Inflammatory macrophage treated with lipopolysaccharide for 4 hours (primary cell): Measurements from ENCODE around the gene HSDL2.
"Not testable (repeated sequence)": the region's sequence is repeated elsewhere in the genome, so short reads cannot be mapped to it uniquely, and the experiment has no call there.

Experiments used
- DNase-seq: peaks from one replicate; pipeline ENCODE4 v3.0.0-alpha.2; 2020

HSDL2 gene

DNA sequence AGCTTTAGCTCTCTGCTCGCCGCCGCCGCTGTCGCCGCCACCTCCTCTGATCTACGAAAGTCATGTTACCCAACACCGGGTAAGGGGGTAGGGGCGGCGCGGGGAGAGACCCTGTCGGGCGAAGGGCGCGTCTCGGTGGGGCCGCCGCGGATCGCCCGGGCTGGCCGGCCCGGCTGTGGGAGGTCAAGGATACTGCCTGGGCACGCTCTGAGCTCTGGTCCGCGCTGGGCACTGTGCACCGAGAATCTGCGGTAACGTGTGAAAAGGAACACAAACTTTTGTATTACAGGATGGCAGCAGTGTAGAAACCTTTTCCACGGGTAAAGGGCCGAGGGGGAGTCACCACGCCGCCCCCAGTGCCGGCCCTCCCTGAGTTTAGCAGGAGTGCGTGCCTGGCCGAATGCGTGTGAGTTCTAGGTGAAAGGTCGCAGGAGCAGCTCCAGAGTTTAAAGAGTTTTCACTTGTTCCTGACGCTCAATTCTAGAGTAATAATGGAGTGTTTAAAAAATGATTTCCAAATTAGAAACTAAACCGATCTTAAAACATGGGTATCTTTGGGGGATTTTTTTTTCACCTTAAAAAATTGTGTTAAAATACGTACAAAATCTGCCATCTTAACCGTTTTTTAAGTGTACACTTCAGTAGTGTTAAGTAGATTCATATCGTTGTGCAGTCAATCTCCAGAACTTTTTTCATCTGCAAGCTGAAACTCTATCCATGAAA lies at the start of gene HSDL2:
Gene HSDL2, plus strand, starts transcription at position 7 of the 723 bp plus-strand sequence. Its CDS starts 56 bp downstream, at position 63.
- DNase-seq: no peak

DNA sequence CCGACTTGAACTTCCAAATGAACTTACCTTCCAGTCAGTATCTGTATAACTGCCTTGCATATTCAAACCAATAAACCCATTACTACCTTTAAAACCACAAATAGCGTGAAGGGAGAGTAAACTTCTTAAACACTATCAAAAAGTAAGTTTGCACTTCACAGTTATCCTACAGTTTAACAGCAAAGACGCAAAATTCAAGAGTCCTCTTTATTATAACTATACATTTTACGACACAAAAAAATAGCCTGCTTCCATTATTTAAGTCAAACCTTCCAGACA lies 48.3 kb upstream of the HSDL2 start:
- DNase-seq: no peak

DNA sequence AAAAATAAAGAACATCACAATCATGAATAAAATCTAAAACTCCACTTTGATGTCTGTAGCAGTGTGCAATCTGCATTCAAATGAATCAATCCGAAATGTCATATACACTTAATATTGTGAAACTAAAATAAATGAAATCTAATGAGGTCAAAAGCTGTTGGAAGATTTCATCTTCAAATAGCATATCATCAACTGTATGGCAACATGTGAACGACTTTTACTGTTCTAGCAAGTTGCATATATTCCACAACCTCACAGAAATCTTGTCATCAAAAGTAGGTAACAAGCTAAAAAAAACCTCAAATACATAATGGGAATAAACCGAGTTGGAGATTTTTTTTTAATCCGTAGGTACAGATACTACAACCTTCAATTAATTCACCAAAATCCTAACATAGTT lies 47.7 kb upstream of the HSDL2 start:
- DNase-seq: peak; percentile 54

DNA sequence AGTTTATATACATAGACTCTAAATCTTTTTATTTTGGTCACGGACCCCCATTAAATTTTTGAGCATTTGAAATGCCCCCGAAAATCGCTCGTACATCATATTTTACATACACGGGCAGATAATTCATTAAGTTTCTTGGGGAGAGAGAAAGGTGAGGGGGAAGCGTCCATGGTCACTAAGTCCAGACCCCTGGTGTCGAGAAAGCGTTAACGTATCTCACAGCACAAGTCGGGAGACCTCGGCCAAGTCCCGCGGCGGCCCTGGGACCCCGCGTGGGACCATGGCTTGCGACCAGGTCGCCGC lies 47.3 kb upstream of the HSDL2 start:
- no peak for DNase-seq

DNA sequence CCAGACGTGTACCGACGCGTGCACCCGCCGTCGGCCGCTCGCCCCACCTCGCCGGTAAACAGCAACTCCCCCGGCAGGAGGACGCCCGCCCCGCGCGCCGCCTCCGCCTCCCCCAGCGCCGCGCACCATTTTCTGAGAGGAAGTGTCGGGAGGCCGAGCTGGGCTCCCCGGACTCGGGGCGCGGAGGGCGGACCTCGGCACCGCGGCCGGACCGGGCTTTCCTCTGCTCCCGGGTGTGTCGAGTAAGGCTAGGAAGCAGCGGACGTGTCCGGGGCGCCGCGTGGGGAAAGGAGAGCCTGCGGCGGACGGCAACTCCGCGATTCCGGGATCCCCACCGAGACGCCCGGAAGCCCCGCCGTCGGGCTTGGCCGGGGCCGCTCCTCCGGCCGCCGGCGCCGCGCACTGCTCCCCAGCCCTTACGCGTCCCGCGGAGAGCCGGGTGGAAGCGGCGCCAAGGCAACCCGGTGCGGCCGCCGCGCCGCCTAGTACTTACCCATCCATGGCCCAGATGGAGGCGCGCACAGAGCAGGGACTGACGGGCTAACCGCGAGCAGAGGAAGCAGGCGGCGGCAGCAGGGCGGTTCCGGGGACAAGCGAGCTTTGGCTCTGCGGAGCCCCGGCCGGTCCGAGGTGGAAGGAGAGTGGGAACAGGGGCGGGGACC lies 46.8 kb upstream of the HSDL2 start, which contains the start of gene PTBP3:
Gene PTBP3, minus strand, starts transcription at position 643 of the 662 bp plus-strand sequence. CDS start 35,754 bp downstream, outside the sequence.
- DNase-seq: peak; percentile 63

DNA sequence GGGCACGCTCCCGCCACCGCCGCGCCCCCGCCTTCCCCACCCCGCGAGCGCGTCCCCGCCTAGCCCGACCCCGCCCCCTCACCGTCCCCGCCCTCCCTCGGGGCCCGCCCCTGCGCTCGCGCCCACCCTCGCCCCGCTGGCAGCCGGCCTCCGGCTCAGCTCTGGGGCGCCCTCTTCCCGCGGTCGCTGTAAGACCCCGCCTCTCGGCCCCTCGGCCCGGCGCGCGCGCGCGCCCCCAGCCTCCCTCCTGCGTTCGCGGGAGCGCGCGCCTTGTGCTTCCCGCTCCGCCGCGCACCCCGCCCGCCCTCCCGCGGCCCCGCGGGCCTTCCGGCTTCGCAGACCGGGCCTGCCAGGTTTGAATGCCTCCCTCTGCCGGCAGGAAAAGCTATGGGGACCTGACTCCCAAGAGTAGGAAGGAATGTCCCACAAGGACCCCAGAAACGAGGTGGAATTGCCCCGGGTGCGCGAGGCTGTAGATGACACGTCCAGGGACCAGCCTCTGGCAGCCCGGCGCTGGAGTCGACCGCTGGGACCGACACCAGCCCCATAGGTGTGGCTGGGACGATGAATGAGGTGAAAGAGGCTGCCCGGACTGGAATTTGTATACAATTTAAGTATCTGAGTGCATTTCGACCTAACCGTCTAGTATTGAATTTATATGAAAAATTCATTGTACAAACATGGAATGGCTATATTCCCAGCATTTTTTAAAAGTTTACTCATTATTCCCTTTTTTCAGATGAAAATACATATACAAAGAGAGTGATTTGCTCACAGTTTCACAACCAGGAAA lies 46.1 kb upstream of the HSDL2 start:
- DNase-seq: peak; percentile 95

DNA sequence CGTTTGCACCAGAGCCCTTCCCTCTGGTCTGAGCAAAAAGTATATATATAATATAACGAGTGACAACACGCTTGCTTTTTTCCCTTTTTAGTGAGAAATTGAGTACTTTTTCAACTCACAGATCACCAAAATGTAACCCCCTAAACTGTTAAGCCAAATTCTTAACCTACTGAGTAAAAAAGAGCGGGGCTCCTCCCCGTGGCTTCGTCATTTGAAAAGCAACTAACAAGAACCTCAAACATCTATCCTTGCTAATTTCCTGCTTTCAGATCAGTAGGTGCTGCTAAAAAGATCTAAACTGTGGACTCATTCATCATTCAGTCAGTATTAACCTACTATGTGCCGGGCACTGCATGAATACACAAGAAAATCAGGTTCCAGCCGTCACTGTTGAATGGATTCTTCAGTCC lies 45.5 kb upstream of the HSDL2 start:
- peak; percentile 44 for DNase-seq

DNA sequence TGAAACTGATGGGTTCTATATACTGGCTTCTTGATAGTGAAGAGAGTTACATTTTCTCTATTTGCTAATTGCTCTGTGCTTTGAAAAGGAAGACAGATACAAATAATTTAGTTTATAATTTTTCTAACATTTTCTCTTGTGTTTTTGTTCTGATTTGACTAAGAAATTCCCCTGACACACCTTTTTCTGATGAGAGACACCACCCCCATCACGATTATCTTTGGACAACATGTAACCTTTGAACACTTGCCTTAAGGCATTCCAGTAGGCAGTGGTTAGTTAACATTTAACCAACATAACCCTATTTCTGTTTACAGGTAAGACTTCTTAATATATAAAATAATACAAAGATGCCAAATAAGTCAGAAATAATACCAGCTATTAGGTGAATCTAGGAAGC lies 42.4 kb upstream of the HSDL2 start:
- DNase-seq: no peak

DNA sequence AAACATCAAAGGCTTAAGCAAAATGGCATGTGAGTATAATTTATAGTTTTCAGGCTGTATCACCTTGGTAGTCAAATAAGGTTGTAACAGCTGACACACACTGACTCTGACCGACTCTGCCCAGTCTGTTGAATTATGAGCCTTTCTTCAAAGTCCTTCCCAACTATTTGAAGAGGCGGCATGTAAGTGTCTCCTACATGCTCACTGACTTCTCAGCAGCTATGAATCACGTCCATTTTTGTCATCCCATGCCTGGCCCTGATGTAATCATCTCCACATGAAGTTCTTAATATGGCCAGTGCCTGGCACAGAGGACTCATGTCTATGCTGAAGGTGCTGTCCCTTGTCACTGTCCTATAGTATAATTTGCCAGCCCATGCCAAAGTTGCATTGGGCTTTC lies 41.3 kb upstream of the HSDL2 start:
- peak; percentile 72 for DNase-seq

DNA sequence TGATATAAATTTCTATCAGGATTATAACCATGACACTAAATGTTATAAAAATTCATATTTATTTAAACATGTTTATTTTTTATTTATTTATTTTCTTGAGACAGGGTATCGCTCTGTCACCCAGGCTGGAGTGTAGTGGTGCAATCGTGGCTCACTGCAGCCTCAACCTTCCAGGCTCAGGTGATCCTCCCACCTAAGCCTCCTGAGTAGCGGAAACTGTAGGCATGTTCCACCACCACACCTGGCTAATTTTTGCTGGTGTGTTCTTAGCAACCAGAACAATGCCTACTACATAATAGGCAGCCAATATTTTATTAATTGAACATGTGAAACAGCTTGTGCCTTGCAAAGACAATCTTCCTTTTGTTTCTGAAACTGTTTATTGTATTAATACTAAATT lies 40.0 kb upstream of the HSDL2 start:
- no peak for DNase-seq

DNA sequence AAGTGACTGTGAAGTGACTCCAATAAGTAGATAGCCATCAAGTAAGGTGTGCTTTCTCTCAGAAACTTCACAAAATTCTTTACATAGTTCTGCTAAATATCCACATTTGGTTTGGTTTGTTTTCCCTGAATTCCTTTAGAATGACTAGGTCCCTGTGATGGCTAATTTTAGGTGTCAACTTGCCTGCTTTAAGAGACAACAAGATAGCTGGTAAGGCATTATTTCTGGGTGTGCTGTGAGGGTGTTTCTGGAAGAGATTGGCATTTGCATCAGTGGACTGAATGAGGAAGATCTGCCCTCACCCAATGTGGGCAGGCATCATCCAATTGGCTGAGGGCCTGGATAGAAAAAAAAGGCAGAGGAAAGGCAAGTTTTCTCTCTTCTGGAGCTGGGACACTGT lies 38.2 kb upstream of the HSDL2 start:
- DNase-seq: peak; percentile 10

DNA sequence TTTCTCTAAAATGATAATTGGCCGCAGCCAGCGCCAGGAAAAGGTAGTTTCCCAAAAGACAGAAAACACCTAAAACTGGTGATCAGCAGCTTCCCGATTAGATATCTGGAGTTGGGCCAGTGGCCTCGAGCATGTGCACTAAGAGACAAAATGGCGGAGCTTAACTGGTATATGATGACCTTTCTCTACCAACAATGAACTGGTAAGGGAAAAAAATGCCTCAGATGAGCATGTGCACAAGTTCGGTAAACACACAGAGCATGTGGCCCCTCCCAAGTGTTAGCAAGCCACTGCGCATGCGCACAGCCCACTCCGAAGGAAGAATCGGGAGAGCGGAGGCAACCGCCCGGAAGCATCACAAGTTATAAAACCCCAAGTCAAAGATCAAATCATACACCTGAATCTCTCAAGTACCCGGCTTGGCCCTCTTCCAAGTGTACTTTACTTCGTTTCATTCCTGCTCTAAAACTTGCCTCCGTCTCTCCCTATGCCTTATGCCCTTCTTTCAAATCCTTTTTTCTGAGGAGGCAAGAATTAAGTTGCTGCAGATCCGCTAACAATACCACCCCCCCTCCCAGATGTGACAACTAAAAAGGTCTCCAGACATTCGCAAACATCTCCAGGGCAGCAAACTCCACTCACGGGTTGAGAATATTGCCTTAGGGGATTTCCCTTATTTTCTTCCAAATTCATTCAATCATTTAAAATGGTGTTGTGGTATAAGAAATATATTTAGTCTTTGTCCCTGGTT lies 31.5 kb upstream of the HSDL2 start:
- peak; percentile 80 for DNase-seq

DNA sequence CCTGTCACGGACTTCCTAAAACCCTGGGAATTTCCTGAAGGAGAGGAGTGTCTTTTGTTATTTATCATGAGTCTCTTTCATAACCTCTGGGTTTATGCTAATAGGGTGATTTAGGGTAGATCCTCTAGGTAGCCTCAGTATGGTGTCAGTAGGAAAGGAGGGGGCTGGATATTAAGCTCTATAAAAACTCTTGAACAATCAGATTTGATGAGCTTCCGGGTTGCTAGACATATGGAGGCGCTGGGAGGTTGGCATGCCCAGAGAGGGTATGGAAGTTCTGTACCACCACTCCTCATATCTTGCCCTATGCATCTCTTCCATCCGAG lies 30.9 kb upstream of the HSDL2 start:
- DNase-seq: peak; percentile 32

DNA sequence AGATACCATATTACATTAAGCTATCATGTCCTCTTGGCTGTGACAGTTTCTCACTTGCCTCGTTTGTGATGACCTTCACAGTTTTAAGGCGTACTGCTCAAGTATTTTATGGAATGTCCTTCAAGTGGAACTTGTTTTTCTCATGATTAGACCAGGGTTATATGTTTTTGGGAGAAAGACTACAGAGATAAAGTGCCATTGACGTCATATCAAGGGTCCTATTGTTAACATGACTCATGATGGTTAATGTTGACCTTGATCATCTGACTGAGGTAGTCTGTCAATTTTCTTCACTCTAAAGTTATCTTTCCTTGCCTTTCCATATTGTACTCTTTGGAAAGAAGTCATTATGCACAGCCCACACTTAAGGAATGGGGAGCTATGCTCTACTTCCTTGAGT lies 28.7 kb upstream of the HSDL2 start:
- DNase-seq: no peak

DNA sequence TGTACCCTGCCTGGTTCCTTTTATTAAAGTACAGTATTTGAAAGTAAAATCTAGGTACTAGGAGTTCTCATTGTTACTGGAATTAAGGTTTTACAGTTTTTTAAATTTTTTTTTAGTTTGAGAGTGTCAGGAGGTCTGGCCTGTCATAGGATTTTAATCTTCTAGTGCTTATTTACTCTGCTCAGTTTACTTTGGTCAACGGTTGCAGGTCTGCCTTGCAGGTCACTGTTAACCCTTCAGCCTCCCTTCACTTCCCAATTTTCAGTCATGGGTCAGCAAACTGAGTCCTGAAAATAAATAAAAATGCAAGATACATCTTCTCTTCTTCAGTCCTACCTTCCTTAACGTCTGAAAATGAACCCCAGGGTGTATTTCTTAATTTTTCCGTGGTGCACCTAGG lies 27.7 kb upstream of the HSDL2 start:
- no peak for DNase-seq

DNA sequence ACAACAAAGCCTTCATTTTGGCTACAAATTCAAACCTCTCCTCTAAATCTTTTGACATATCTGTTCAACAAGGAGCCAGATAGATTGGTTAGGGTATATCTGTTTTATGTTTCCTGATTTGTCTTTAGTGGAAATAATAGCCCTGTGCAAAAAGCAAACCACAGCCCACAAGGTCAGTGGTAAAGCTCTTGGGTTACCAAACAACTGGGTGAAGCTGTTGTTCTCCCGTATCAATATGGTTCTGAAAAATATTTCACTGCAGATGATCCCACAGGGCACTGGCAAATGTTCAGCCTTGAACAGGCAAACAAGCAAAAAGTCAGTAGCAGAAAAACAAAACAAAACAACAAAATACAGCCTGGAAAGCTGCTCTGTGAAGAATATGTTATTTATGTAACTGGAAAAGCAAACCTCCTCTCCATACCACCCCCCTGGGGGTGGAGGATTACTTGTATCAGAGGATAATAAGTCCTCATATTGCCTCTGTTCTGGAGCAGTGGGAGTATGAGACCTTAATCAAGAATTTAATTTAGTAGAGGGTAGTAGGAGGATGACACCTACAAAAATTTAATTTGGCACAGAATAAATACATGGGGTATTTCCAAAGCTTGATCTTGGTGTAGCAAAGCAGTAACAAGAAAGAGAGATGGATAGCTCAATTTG lies 25.7 kb upstream of the HSDL2 start:
- DNase-seq: no peak

DNA sequence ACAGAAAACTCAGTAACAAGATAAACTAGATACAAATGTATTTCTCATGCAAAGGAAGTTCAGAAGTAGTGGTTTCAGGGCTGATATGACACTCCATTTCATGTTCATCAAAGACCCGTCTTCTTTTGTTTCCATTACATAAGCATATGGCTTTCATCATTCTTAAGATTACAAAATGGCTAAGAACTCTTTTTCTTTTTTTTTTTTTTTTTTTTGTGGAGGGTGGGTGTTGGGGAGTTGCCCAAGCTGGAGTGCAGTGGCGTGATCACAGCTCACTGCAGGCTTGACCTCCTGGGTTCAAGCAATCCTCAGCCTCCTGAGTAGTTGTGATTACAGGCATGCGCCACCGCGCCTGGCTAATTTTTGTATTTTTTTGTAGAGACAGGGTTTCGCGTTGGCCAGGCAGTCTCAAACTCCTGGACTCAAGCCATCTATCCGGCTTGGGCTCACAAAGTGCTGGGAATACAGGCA lies 24.4 kb upstream of the HSDL2 start:
- peak; percentile 60 for DNase-seq

DNA sequence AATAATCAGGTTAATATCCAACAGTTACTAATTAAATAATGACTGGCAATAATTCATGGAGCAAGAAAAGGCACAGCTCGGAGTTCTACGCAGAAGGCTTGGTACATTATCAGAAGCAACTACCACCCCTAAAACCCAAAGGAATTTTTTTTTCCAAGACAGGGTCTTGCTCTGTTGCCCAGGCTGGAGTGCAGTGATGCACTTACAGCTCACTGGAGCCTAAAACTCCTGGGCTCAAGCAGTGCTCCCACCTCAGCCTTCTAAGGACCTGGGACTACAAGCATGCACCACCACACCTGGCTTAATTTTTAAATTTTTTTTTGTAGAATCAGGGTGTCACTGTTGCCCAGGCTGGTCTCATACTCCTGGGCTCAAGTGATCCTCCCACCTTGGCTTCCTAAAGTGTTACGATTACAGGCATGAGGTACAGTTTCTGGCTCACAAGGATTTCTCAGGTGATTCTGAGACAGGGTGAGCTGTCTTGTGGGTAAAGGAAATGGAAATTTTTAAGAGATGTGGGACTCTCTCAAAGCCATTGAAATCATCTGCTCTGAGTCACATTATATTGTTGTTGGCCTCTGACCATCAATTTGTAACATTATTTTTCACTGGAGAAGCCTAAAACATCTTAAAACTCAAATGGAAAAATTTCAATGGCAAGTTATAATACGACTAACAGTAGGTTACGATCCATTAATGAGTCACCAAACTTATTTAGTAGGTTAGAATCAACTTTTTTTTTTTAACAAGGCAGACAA lies 19.7 kb upstream of the HSDL2 start:
- DNase-seq: no peak

DNA sequence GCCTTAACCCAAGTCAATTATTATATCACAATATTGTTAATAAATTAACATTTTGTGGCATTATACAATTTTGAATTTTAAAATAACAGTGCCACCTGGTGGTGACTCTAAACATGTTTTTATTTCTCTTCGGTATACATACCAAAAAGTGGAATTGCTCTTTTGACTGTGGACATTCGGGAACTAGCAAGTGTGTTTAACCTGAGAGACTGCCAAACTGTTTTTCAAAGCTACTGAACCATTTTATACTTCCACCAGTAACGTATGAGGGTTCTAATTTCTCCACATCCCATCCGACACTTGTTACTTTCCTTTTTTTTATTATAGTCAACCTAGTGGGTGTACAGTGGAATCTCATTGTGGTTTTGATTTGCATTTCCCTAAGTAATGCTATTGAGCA lies 18.3 kb upstream of the HSDL2 start:
- peak; percentile 59 for DNase-seq

DNA sequence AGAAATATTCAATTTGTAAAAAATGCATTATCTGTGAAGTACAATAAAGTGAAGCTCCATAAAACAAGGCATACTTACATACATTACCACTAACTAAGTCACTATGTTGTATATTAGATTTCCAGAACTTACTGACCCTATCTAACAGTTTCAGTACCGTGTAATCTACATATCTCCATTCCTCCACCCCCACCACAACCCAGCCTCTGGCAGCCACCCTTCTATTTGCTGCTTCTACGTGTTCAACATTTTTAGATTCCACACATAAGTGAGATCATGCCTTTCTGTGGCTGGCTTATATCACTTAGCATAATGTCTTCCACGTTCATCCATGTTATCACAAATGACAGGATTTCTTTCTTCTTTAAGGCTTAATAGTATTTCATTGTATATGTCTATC lies 15.1 kb upstream of the HSDL2 start:
- no peak for DNase-seq

DNA sequence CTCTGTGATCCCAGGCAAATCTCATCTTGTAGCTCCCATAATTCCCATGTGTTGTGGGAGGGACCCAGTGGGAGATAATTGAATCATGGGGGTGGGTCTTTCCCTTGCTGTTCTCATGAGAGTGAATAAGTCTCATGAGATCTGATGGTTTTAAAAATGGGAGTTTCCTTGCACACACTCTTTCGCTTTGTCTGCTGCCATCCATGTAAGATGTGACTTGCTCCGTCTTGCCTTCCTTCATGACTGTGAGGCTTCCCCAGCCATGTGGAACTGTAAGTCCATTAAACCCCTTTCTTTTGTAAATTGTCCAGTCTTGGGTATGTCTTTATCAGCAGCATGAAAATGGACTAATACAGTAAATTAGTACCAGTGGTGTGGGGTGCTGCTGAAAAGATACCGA lies 14.7 kb upstream of the HSDL2 start:
- DNase-seq: not testable (repeated sequence)

DNA sequence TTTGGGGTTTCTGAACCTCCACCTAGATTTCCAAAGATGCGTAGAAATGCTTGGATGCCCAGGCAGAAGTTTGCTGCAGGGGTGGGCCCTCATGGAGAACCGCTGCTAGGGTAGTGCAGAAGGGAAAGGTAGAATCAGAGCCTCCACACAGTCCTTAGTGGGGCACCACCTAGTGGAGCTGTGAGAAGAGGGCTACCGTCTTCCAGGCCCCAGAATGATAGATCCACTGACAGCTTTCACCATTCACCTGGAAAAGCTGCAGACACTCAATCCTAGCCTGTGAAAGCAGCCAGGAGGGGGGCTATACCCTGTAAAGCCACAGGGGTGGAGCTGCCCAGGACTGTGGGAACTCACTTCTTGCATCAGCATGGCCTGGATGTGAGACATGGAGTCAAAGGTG lies 13.3 kb upstream of the HSDL2 start:
- DNase-seq: no peak
